Measurements from ENCODE around the gene GLRX.

DNA sequence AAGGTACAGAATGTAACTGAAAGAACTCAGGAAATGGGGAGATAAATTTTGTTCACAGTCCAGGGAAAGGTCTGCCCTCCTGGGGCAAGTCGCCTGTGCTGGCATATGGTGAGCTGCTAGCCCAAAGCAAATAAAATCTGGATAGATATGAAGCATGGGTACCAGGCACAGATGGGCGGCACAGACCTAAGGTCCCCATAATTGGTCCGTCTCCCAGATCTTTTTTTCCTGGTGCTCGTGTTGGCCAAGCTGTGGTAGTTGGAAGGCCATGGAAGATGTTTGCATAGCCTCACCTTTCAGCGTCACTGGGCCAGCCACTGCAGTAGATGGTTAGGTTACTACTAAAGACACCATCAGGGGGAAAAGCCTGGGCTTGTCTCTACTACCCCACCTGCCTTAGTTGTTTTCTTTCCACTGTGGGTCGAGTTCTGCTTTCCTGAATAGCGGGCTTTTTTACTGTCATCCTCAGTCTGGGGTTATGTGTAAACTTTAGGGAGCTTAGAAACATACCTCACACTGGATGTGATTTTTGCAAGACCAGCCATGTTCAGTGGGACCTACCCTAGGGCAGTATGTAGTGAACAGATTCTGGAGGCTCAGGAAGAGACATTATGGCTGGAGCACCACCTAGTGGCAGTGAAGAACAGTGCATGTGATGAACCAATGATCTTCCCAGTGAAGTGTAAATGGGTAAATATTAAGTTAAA, 24.2 kb upstream of the GLRX start:
- TF ChIP-seq POLR2A (IDR thresholded peaks at IDR 0.05; ENCODE audit: low read length) = no peak
- no peak for TF ChIP-seq GATA1 (IDR thresholded peaks at IDR 0.05; ENCODE audit: low read depth, low read length)

Measured in erythroblast (primary cell).